ENCODE measurements around the gene LOX.
A peak's percentile ranks its signal among the peaks of the same experiment; 100 is the strongest.
"Not testable (repeated sequence)": the region's sequence is repeated elsewhere in the genome, so short reads cannot be mapped to it uniquely, and the experiment has no call there.

Gene LOX

DNA sequence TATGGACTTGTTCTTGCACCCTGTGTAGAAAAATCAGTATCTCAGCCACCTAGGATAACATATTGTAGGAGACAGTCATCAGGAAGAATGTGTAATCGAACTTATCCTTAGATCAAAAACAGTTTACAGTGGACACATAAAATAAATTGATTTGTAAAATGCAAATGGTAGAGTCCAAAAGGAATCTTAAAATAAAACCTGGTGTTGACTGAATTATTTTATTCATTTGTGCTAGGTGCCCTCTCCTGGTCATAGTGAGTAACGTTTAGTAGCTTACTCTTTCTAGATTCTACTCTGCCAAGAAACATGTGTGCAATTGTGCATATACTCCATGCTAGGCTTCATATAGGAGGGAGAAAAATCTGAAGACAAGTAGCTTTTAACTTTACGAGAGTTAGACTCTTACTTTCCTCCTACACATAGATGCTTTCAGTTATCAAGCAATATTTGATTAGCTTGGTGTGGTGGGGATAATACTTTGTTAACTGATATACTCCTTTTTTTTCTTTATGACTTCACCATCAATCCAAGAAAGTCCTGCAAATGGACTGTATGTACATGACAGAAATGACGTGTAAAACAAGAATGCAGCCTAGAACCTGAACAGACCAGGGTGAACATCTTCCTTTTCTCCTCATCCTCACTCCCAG is 23.7 kb upstream of the LOX start:
- H3K27ac ChIP-seq (ENCODE audit: poor library complexity, severe bottlenecking) = no peak overlapping the region
- H3K9me3 ChIP-seq (ENCODE audit: severe bottlenecking) = no peaks in the 10 kb centered on the region
- peak; percentile 91 for TF ChIP-seq CTCF (IDR thresholded peaks at IDR 0.05; ENCODE audit: poor library complexity, severe bottlenecking)
- DNase-seq (ENCODE audit: low spot score) (no peak), ATAC-seq (ENCODE audit: low read depth) (peak; percentile 59; the same call in 2 of the 3 replicates)
- H3K27me3 ChIP-seq (ENCODE audit: insufficient read depth, poor library complexity, severe bottlenecking) = no peaks in the 10 kb centered on the region
- H3K4me1 ChIP-seq (ENCODE audit: insufficient read depth, poor library complexity, severe bottlenecking) = peaks cover 11% of the 10 kb centered on the region
- H3K4me3 ChIP-seq (ENCODE audit: severe bottlenecking) = no peak overlapping the region
- H3K36me3 ChIP-seq (ENCODE audit: low read depth) = no peaks in the 10 kb centered on the region

- DNase-seq (ENCODE audit: low spot score) = peak; percentile 81
- Histone ChIP-seq H3K27ac (ENCODE audit: poor library complexity, severe bottlenecking) (peak overlapping the region; percentile 1), H3K27me3 (ENCODE audit: insufficient read depth, poor library complexity, severe bottlenecking) (no peaks in the 10 kb centered on the region), H3K4me1 (ENCODE audit: insufficient read depth, poor library complexity, severe bottlenecking) (peaks cover 11% of the 10 kb centered on the region), H3K9me3 (ENCODE audit: severe bottlenecking) (no peaks in the 10 kb centered on the region), H3K4me3 (ENCODE audit: severe bottlenecking) (no peak overlapping the region), H3K36me3 (ENCODE audit: low read depth) (no peaks in the 10 kb centered on the region)
- peak; percentile 99 for ATAC-seq (ENCODE audit: low read depth)
- no peak for TF ChIP-seq CTCF (IDR thresholded peaks at IDR 0.05; ENCODE audit: poor library complexity, severe bottlenecking)
Measured at GRCh38 chr5:122099060-122099790, 21.2 kb upstream of the LOX start.

DNA sequence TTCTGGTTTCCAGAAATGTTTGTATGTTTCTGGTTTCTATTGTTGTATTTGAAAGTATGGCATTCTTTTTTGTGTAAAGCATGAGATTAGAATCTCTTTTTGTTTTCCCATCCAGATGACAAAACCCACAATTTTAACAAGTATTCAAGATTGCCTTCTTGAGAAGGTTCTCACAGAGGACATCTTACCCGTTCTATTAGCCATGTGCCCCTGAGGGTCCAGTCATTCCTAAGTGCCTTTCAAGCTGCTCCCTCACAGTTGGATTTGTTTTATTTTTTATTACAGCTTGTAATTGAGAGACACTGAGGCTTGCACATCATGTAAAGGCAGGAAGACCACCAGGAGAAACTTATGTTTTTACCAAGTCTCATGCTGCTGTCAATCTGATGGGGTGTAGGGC is 19.3 kb upstream of the LOX start:
- Histone ChIP-seq H3K9me3 (ENCODE audit: severe bottlenecking) (no peaks in the 10 kb centered on the region), H3K27me3 (ENCODE audit: insufficient read depth, poor library complexity, severe bottlenecking) (no peaks in the 10 kb centered on the region), H3K4me3 (ENCODE audit: severe bottlenecking) (no peak overlapping the region), H3K4me1 (ENCODE audit: insufficient read depth, poor library complexity, severe bottlenecking) (peaks cover 11% of the 10 kb centered on the region), H3K36me3 (ENCODE audit: low read depth) (no peaks in the 10 kb centered on the region), H3K27ac (ENCODE audit: poor library complexity, severe bottlenecking) (no peak overlapping the region)
- no peak for TF ChIP-seq CTCF (IDR thresholded peaks at IDR 0.05; ENCODE audit: poor library complexity, severe bottlenecking)
- ATAC-seq (ENCODE audit: low read depth) = no peak
- no peak for DNase-seq (ENCODE audit: low spot score)

DNA sequence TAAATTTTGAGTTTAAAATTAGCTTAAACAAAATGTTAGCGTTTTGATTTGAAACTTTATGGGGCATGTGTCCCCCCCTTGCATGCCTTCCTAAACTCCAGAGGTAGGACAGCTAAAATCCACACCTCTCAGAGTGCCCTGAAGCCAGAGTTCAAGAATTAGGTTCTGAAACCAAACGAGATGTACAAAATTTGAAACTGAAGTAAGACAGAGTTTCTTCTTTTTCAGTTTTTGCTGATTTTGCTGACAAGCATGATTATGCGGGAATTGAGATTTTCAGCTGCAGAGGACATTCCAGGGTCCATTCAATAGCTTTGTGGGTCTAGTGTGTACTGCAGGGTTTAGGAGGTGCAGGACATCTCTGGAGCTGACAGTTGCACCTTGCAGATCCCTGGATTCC is 17.1 kb upstream of the LOX start:
- no peak for DNase-seq (ENCODE audit: low spot score)
- no peak overlapping the region for H3K27ac ChIP-seq (ENCODE audit: poor library complexity, severe bottlenecking)
- peaks cover 11% of the 10 kb centered on the region for H3K4me1 ChIP-seq (ENCODE audit: insufficient read depth, poor library complexity, severe bottlenecking)
- no peaks in the 10 kb centered on the region for H3K9me3 ChIP-seq (ENCODE audit: severe bottlenecking)
- no peak overlapping the region for H3K4me3 ChIP-seq (ENCODE audit: severe bottlenecking)
- no peaks in the 10 kb centered on the region for H3K27me3 ChIP-seq (ENCODE audit: insufficient read depth, poor library complexity, severe bottlenecking)
- no peak for TF ChIP-seq CTCF (IDR thresholded peaks at IDR 0.05; ENCODE audit: poor library complexity, severe bottlenecking)
- no peak for ATAC-seq (ENCODE audit: low read depth)
- no peaks in the 10 kb centered on the region for H3K36me3 ChIP-seq (ENCODE audit: low read depth)

GRCh38 chr5:122094251-122094650 is 16.2 kb upstream of the LOX start:
- ATAC-seq (ENCODE audit: low read depth) = not testable (repeated sequence)

More at GRCh38 chr5:122094251-122094650, 16.2 kb upstream of the LOX start:
- not testable (repeated sequence) for H3K27me3 ChIP-seq (ENCODE audit: insufficient read depth, poor library complexity, severe bottlenecking); H3K27ac ChIP-seq (ENCODE audit: poor library complexity, severe bottlenecking); DNase-seq (ENCODE audit: low spot score); H3K9me3 ChIP-seq (ENCODE audit: severe bottlenecking); H3K4me1 ChIP-seq (ENCODE audit: insufficient read depth, poor library complexity, severe bottlenecking); H3K4me3 ChIP-seq (ENCODE audit: severe bottlenecking); H3K36me3 ChIP-seq (ENCODE audit: low read depth)

Measured in RWPE2 (cell line).